UCSD-AML1 (cell line): ENCODE data around the gene CLDN14.

ENCODE experiments used
- DNase-seq: peaks from one replicate; lab custom pipeline; 2025; ENCODE audit not compliant: unreplicated experiment; lab: John Stamatoyannopoulos, UW

Gene CLDN14

GRCh38 chr21:36479415-36480402 is at the start of gene CLDN14:
CLDN14 (minus strand) TSS chr21:36480122; CDS start chr21:36461695, 18,427 bp downstream.
- DNase-seq, result no peak

GRCh38 chr21:36528716-36529115 is 48.8 kb upstream of the CLDN14 start:
- DNase-seq, result no peak

GRCh38 chr21:36527317-36527716 is 47.4 kb upstream of the CLDN14 start:
- no peak for DNase-seq

- no peak for DNase-seq
Observed at GRCh38 chr21:36526104-36526503, 46.2 kb upstream of the CLDN14 start.

GRCh38 chr21:36524477-36524876 is 44.6 kb upstream of the CLDN14 start:
- DNase-seq, result no peak

DNA sequence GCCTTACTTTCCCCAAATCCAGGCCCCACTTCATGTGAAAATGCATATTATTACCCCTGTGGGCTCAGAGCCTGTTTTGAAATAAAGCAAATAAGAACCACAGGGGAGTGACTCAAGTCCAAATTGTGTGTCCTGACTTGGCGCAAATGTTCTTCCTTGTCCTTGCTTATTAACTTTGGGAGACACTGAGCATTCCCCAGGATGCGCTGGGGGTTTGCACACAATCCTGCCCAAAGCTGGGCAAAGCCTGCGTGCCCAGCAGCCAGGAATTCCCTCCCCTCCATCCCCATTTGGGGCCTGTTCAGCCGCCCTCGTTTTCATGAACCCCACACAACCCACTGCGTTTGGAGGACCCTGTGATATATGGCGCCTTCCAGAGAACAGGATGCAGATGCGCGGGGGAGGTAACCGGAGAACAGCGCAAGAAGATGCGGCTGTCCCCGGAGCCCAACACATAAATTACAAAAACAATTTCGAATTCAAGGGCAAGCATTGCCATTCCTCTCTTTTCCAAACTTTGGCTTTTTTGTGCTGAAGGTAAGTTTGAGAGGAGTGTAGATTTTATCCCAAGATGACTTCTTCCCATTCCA is 42.4 kb upstream of the CLDN14 start:
- no peak for DNase-seq

DNA sequence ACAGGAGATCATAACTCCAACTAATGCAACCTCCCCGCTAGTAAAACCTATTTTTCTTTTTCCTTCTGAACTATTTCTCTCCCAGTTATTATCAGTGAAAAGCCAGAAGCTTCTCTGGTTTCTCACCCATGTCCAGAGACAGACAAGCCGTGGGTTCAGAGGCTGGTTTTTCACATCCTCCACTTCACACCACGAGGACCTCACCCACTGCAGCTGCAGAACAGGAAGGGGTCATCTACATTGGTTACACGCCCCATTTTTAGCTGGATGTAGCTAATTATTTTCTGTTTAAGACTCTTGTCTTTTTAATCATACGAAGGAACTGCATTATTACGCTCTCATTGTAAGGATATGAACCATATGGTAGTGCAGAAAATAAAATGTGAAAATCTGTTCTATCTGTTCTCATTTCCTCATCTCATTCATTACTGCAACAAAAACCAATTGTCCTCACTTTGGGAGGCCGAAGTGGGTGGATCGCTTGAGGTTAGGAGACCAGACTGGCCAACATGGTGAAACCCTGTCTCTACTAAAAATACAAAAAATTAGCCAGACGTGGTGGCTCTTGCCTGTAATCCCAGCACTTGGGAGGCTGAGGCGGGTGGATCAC is 39.1 kb upstream of the CLDN14 start:
- no peak for DNase-seq

DNA sequence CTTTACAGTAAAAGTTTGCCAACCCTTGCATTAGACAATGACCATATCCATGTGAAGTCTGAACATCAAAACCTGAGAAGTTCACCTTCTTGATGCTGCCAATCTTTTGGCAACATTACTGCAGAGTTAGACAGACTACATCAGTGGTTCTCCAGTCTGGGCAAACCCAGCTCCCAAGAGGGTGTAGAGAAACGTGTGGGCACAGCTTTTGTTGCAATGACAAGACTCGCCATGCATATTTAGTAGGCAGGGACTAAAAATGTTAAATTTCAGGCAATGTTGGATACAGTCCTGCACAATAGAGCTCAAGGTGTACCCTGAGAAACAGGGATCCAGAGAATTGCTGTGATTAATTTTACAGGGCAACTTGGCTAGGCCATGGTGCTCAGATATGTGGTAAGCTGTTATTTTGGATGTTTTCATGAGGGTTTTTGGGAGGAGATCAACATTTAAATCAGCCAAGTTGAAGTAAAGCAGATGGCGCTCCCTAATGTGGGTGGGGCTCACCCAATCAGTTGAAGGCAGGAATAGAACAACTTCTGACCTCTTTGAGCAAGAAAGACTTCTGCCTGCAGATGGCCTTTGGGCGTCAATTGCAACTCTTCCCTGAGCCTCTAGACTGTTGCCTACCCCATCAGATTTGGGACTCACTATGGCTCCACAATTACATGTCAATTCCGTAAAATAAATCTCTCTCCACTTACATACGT is 37.6 kb upstream of the CLDN14 start:
- DNase-seq, result no peak

- no peak for DNase-seq
Observed at GRCh38 chr21:36516281-36516680, 36.4 kb upstream of the CLDN14 start.

DNA sequence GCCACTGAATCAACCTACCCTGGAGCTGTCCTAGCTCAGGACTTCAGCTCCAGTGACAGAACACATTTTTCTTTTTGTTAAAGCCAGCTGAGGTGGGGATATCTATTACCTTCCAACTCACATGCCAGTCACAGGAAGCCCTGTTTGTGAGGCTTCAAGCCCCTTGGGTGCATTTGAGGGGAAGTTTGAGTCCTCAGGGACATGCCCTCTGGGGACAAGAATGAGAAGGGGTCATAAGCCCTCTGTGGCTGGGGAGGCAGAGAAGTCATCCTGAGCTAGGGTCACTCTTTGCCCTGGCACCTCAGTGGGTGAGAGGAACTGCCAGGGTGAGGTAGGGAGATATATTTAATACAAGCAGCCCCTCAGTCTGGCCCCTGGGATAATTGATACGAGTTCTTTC is 33.5 kb upstream of the CLDN14 start:
- DNase-seq, result no peak

DNA sequence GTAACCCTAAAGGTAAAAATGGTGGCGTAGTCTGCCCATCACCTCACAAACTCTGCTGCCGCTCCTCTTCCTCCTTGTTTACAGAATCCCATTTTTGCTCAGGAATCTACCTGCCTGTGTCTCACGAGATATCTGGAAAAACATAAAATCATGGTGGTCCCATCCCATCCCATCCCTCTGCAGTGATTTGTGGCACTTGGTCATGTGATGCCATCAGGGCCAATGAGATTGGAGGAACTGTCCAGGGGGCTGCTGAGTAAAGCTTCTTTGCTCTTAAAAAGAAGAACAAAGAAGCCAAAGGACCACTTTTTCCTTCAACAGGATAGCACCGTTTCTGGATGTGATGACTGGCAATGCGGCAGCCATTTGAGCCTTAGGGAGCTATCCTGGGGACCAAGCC is 33.0 kb upstream of the CLDN14 start:
- DNase-seq, result no peak

GRCh38 chr21:36511484-36512220 is 31.7 kb upstream of the CLDN14 start:
- DNase-seq, result no peak

GRCh38 chr21:36510911-36511310 is 31.0 kb upstream of the CLDN14 start:
- DNase-seq, result no peak

- no peak for DNase-seq
Observed at GRCh38 chr21:36509973-36510664, 30.2 kb upstream of the CLDN14 start.

DNA sequence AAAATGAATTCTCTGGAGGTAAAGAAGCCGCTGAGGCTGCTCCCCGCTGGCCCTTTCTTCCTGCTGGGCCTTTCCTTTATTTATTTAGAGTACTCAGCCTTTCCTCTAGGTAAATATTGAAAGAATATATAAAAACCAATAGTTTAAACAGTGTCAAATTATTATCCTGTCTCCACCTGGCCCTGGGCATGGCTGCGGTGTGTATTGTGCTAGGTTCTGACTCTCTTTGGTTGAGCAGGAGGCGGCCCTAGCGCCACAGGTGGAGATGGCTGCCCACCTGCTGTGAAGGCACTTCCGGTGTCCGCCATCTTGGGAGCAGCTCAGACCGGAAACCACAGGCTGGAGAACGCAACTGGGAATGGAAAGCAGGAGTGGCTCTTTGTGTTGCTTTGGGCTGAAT is 29.0 kb upstream of the CLDN14 start:
- no peak for DNase-seq

DNA sequence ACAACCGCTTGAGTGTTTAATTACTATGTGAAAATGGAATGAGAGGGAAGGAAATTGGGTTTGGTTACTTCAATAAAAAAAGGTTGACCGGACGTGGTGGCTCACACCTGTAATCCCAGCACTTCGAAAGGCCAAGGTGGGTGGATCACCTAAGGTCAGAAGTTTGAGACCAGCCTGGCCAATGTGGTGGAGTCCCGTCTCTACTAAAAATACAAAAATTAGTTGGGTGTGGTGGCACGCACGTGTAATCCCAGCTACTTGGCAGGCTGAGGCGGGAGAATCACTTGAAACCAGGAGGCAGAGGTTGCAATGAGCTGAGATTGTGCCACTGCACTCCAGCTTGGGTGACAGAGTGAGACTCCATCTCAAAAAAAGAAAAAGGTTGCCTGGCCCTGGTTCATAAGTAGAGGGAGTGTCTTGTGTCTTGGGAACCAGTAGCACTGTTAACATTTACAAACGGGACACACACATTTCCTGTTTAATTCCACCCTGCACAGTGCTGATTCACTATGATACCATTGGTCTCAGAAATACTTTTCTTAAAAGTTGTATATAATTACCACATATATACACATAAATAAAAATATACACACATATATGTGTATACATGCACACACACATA is 27.6 kb upstream of the CLDN14 start:
- no peak for DNase-seq

GRCh38 chr21:36506482-36506881 is 26.6 kb upstream of the CLDN14 start:
- no peak for DNase-seq

DNA sequence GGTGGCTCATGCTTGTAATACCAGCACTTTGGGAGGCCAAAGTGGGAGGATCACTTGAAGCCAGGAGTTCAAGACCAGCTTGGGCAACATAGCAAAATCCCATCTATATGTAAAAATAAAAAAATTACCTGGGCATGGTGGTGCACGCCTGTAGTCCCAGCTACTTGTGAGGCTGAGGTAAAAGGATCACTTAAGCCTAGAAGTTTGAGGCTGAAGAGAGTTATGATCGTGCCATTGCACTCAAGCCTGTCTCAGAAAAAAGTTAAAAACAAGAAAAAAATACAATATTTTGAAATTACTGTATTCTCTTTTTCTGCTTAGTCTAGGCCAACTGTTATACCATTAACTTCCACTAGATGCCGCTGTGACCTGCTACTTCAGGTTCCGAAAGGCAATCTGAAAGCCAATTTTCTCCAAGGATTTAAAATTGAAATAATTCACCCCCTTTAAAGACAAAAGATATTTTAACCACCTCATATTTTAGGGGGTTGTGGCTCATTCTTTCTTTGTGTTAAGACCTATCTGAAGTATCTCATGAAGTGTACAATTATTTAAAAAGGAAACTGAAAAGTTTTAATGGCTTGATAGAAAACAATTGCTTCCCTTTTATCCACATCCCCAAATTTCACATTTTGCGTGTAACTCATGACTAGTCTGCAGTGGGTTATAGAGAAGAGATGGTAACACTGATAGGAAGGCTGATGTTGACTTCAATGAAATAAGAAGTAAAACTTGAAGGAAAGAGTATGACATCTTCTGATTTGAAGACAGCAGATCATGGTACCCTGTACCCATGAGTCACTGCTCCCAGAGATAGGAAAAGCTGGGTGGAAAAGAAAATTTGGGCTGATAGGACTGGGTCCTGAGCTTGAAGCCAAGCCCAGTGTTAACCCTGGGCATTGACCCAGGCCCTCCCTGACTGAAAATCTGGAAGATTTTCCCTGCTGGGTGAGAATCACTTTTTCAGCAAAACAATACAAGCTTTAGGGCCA is 24.4 kb upstream of the CLDN14 start:
- no peak for DNase-seq
